ENCODE measurements around the gene ZNF362.

ZNF362 gene

DNA sequence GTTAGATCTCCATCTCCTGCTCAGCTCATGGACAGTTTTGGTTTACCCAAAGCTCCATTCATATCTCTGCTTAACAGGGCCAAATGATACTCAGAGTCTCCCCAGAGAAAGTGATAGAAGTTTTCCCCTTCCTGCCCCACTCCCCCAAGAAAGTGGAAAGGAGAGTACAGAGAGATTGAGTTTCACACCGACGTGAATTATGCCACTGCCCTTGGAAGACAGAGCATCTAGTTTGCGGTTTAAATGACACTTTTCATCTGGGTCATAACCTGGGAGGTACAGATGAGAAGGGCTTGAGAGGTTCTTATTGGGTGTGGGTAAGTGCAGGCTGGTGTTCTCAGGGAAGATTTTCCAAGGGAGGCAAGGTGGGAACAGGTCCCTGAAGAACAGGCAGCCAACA, 6.9 kb upstream of the ZNF362 start:
- TF ChIP-seq YY1 (IDR thresholded peaks at IDR 0.05; ENCODE audit: low read depth) (no peak), RAD21 (IDR thresholded peaks at IDR 0.05; ENCODE audit: low read depth) (no peak), CEBPB (IDR thresholded peaks at IDR 0.05) (no peak), TAF1 (IDR thresholded peaks at IDR 0.05; ENCODE audit: low read depth) (no peak), EGR1 (IDR thresholded peaks at IDR 0.05) (no peak), FOXM1 (IDR thresholded peaks at IDR 0.05; ENCODE audit: borderline replicate concordance, low read depth) (no peak), NFIC (IDR thresholded peaks at IDR 0.05) (no peak), TCF12 (IDR thresholded peaks at IDR 0.05; ENCODE audit: low read depth) (no peak), TEAD4 (IDR thresholded peaks at IDR 0.05) (no peak), ZBTB7A (IDR thresholded peaks at IDR 0.05; ENCODE audit: low read depth) (no peak), CREB1 (IDR thresholded peaks at IDR 0.05; ENCODE audit: low read depth) (no peak), EP300 (IDR thresholded peaks at IDR 0.05; ENCODE audit: borderline replicate concordance) (no peak)
- TF ChIP-seq, protein P1, sequence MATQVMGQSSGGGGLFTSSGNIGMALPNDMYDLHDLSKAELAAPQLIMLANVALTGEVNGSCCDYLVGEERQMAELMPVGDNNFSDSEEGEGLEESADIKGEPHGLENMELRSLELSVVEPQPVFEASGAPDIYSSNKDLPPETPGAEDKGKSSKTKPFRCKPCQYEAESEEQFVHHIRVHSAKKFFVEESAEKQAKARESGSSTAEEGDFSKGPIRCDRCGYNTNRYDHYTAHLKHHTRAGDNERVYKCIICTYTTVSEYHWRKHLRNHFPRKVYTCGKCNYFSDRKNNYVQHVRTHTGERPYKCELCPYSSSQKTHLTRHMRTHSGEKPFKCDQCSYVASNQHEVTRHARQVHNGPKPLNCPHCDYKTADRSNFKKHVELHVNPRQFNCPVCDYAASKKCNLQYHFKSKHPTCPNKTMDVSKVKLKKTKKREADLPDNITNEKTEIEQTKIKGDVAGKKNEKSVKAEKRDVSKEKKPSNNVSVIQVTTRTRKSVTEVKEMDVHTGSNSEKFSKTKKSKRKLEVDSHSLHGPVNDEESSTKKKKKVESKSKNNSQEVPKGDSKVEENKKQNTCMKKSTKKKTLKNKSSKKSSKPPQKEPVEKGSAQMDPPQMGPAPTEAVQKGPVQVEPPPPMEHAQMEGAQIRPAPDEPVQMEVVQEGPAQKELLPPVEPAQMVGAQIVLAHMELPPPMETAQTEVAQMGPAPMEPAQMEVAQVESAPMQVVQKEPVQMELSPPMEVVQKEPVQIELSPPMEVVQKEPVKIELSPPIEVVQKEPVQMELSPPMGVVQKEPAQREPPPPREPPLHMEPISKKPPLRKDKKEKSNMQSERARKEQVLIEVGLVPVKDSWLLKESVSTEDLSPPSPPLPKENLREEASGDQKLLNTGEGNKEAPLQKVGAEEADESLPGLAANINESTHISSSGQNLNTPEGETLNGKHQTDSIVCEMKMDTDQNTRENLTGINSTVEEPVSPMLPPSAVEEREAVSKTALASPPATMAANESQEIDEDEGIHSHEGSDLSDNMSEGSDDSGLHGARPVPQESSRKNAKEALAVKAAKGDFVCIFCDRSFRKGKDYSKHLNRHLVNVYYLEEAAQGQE (IDR thresholded peaks at IDR 0.05; ENCODE audit: low read depth), result no peak
- TF ChIP-seq, protein P2, sequence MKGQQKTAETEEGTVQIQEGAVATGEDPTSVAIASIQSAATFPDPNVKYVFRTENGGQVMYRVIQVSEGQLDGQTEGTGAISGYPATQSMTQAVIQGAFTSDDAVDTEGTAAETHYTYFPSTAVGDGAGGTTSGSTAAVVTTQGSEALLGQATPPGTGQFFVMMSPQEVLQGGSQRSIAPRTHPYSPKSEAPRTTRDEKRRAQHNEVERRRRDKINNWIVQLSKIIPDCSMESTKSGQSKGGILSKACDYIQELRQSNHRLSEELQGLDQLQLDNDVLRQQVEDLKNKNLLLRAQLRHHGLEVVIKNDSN (IDR thresholded peaks at IDR 0.05), result no peak
- TF ChIP-seq, protein P3, sequence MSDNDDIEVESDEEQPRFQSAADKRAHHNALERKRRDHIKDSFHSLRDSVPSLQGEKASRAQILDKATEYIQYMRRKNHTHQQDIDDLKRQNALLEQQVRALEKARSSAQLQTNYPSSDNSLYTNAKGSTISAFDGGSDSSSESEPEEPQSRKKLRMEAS (IDR thresholded peaks at IDR 0.05), result no peak

DNA sequence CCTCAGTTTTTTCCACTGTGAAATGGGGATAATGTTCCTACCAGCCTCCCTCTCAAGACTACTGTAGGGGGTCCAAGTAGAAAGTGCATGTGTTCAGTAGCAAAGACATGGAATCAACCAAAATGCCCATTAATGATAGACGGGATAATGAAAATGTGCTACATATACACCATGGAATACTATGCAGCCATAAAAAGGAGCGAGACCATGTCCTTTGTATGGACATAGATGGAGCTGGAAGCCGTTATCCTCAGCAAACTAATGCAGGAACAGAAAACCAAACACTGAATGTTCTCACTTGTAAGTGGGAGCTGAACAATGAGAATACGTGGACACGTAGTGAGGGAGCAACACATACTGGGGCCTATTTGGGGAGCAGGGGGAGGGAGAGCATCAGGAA, 6.1 kb upstream of the ZNF362 start:
- TF ChIP-seq YY1 (IDR thresholded peaks at IDR 0.05; ENCODE audit: low read depth) (no peak), NFIC (IDR thresholded peaks at IDR 0.05) (no peak), ZBTB7A (IDR thresholded peaks at IDR 0.05; ENCODE audit: low read depth) (no peak), RAD21 (IDR thresholded peaks at IDR 0.05; ENCODE audit: low read depth) (no peak), CEBPB (IDR thresholded peaks at IDR 0.05) (no peak), TEAD4 (IDR thresholded peaks at IDR 0.05) (no peak), TCF12 (IDR thresholded peaks at IDR 0.05; ENCODE audit: low read depth) (no peak), FOXM1 (IDR thresholded peaks at IDR 0.05; ENCODE audit: borderline replicate concordance, low read depth) (no peak), TAF1 (IDR thresholded peaks at IDR 0.05; ENCODE audit: low read depth) (no peak), CREB1 (IDR thresholded peaks at IDR 0.05; ENCODE audit: low read depth) (no peak), EGR1 (IDR thresholded peaks at IDR 0.05) (no peak), EP300 (IDR thresholded peaks at IDR 0.05; ENCODE audit: borderline replicate concordance) (no peak)
- TF ChIP-seq, protein P1 (IDR thresholded peaks at IDR 0.05; ENCODE audit: low read depth), result no peak
- TF ChIP-seq, protein P2 (IDR thresholded peaks at IDR 0.05), result no peak
- TF ChIP-seq, protein P3 (IDR thresholded peaks at IDR 0.05), result no peak

DNA sequence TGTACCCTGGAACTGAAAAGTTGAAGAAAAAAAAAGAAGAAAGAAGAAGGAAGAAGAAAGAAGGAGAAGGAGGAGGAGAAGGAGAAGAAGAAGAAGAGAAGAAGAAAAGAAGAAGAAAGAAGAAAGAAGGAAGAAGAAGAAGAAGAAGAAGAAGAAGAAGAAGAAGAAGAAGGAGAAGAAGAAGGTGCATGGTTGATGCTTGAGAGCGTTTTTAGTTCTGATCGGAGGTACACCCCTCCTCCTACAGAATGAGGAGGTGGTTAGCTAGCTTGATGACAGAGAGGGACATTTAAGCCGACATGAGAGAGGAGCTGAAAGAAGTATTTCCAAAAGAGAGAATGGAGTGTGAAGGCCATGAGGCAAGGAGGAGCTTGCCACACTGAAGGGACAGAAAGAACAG, 5.6 kb upstream of the ZNF362 start:
- TF ChIP-seq CEBPB (IDR thresholded peaks at IDR 0.05) (no peak), TCF12 (IDR thresholded peaks at IDR 0.05; ENCODE audit: low read depth) (no peak), CREB1 (IDR thresholded peaks at IDR 0.05; ENCODE audit: low read depth) (no peak), RAD21 (IDR thresholded peaks at IDR 0.05; ENCODE audit: low read depth) (no peak), ZBTB7A (IDR thresholded peaks at IDR 0.05; ENCODE audit: low read depth) (no peak), NFIC (IDR thresholded peaks at IDR 0.05) (no peak), EP300 (IDR thresholded peaks at IDR 0.05; ENCODE audit: borderline replicate concordance) (no peak), TAF1 (IDR thresholded peaks at IDR 0.05; ENCODE audit: low read depth) (no peak), FOXM1 (IDR thresholded peaks at IDR 0.05; ENCODE audit: borderline replicate concordance, low read depth) (no peak), TEAD4 (IDR thresholded peaks at IDR 0.05) (no peak), EGR1 (IDR thresholded peaks at IDR 0.05) (no peak), YY1 (IDR thresholded peaks at IDR 0.05; ENCODE audit: low read depth) (no peak)
- TF ChIP-seq, protein P1 (IDR thresholded peaks at IDR 0.05; ENCODE audit: low read depth), result no peak
- TF ChIP-seq, protein P2 (IDR thresholded peaks at IDR 0.05), result no peak
- TF ChIP-seq, protein P3 (IDR thresholded peaks at IDR 0.05), result no peak

Data from Ishikawa (cell line).